H1 (cell line): ENCODE data around the gene RNF10. TPM values are rescaled to one million over a fixed set of nuclear protein-coding genes. Genes with fewer than 3 reads are reported as not detected.

Experiments used
- polyA plus RNA-seq, 7 experiments: library from polyadenylated mRNA; depleted of rRNA in 3 of 7; stranded (reverse) in 5 of 7; unstranded in 2 of 7; fragments of >200 nt in 5 of 7; fragments of 200-250 nt in 2 of 7; gene quantifications; 1 replicate in 5 of 7; 2 replicates in 1 of 7; 4 replicates in 1 of 7; pipeline versions ENCODE4 v1.2.1 to v1.2.3, GENCODE V29; 2011 to 2013; ENCODE audit warnings: missing spikeins in 2 of 7, mixed read lengths in 2 of 7
- small RNA-seq: library from polyadenylated mRNA; stranded (forward); fragments of <200 nt; extraction: miRNeasy Mini kit (QIAGEN cat#:217004); gene quantifications from one replicate; pipeline ENCODE3, GENCODE V24; 2013; ENCODE audit not compliant: insufficient read depth
- total RNA-seq: library from RNA; stranded (reverse); fragmentation: NEBNext Ultra II Directional; extraction: Animal tissue kit (Norgen Biotek cat#: 25700); gene quantifications from 2 replicates; pipeline ENCODE4 v1.2.1, GENCODE V29; 2021

The RNF10 gene
- total and polyA plus RNA-seq, 2 of the 8 experiments (the other 6 are each of a cell fraction or from before 2014, with no cell fraction given): 71.6 to 171 TPM

Small RNAs within 50 kb of the gene (small RNA-seq; reads per million reads assigned to genes)
- gene RF00019: not detected

Other genes with a start within 250 kb of the RNF10 start
- gene RNU4-2, start 242.5 kb upstream of the RNF10 start, total RNA-seq: 1,112 and 1,388 TPM in 2 replicates
- gene RNU4-2, start 242.5 kb upstream of the RNF10 start, polyA plus RNA-seq (2011; rRNA removed): under 0.01 TPM in 2 replicates
- gene RNU4-1, start 241.1 kb upstream of the RNF10 start, total RNA-seq: 1,424 and 1,786 TPM in 2 replicates
- gene RNU4-1, start 241.1 kb upstream of the RNF10 start, polyA plus RNA-seq (2011; rRNA removed): under 0.01 TPM in 2 replicates
- gene SIRT4, start 232.0 kb upstream of the RNF10 start, total RNA-seq: 2.3 and 4.1 TPM in 2 replicates
- 2.7 and 3.8 TPM in 2 replicates for gene SIRT4, start 232.0 kb upstream of the RNF10 start, polyA plus RNA-seq (2011; rRNA removed)
- gene PLA2G1B, start 206.6 kb upstream of the RNF10 start, total RNA-seq: not detected in 2 replicates
- 0.19 TPM in 1 of 2 replicates, not detected in the other for gene PLA2G1B, start 206.6 kb upstream of the RNF10 start, polyA plus RNA-seq (2011; rRNA removed)
- 51.9 and 53.1 TPM in 2 replicates for gene MSI1, start 165.2 kb upstream of the RNF10 start, total RNA-seq
- 13.5 and 19.2 TPM in 2 replicates for gene MSI1, start 165.2 kb upstream of the RNF10 start, polyA plus RNA-seq (2011; rRNA removed)
- gene COX6A1, start 96.2 kb upstream of the RNF10 start, total RNA-seq: 437 and 465 TPM in 2 replicates
- gene COX6A1, start 96.2 kb upstream of the RNF10 start, polyA plus RNA-seq (2011; rRNA removed): 2,792 and 3,254 TPM in 2 replicates
- 58.5 and 63.4 TPM in 2 replicates for gene TRIAP1, start 88.0 kb upstream of the RNF10 start, total RNA-seq
- 20.8 and 42.0 TPM in 2 replicates for gene TRIAP1, start 88.0 kb upstream of the RNF10 start, polyA plus RNA-seq (2011; rRNA removed)
- 30.4 and 34.2 TPM in 2 replicates for gene GATC, start 87.9 kb upstream of the RNF10 start, total RNA-seq
- gene GATC, start 87.9 kb upstream of the RNF10 start, polyA plus RNA-seq (2011; rRNA removed): 13.2 and 13.6 TPM in 2 replicates
- gene SRSF9, start 64.6 kb upstream of the RNF10 start, total RNA-seq: 304 and 307 TPM in 2 replicates
- 148 and 172 TPM in 2 replicates for gene SRSF9, start 64.6 kb upstream of the RNF10 start, polyA plus RNA-seq (2011; rRNA removed)
- gene DYNLL1, start 38.2 kb upstream of the RNF10 start, total RNA-seq: 419 and 423 TPM in 2 replicates
- 314 and 488 TPM in 2 replicates for gene DYNLL1, start 38.2 kb upstream of the RNF10 start, polyA plus RNA-seq (2011; rRNA removed)
- 35.1 and 38.3 TPM in 2 replicates for gene COQ5, start 5.2 kb upstream of the RNF10 start, total RNA-seq
- gene COQ5, start 5.2 kb upstream of the RNF10 start, polyA plus RNA-seq (2011; rRNA removed): 23.5 and 35.8 TPM in 2 replicates
- gene POP5, start 47.0 kb downstream of the RNF10 start, total RNA-seq: 54.7 and 59.7 TPM in 2 replicates
- 105 and 124 TPM in 2 replicates for gene POP5, start 47.0 kb downstream of the RNF10 start, polyA plus RNA-seq (2011; rRNA removed)
- gene CABP1, start 106.3 kb downstream of the RNF10 start, total RNA-seq: 7.4 and 8.5 TPM in 2 replicates
- gene CABP1, start 106.3 kb downstream of the RNF10 start, polyA plus RNA-seq (2011; rRNA removed): 3.9 and 4.5 TPM in 2 replicates
- 260 and 266 TPM in 2 replicates for gene MLEC, start 152.8 kb downstream of the RNF10 start, total RNA-seq
- gene MLEC, start 152.8 kb downstream of the RNF10 start, polyA plus RNA-seq (2011; rRNA removed): 34.4 and 37.1 TPM in 2 replicates
- 50.1 and 51.9 TPM in 2 replicates for gene UNC119B, start 176.1 kb downstream of the RNF10 start, total RNA-seq
- gene UNC119B, start 176.1 kb downstream of the RNF10 start, polyA plus RNA-seq (2011; rRNA removed): 40.5 and 40.6 TPM in 2 replicates
- 3.9 and 4.9 TPM in 2 replicates for gene ACADS, start 191.5 kb downstream of the RNF10 start, total RNA-seq
- 7.5 and 8.7 TPM in 2 replicates for gene ACADS, start 191.5 kb downstream of the RNF10 start, polyA plus RNA-seq (2011; rRNA removed)